GM18907 (cell line): ENCODE data around the gene EPB41L4A.
"Not testable (repeated sequence)": the region's sequence is repeated elsewhere in the genome, so short reads cannot be mapped to it uniquely, and the experiment has no call there.

Experiments used
- ATAC-seq: cut with Tn5 transposase; IDR thresholded peaks from one replicate; pipeline ENCODE4 v1.9.1; 2021; ENCODE audit warnings: mild to moderate bottlenecking, moderate library complexity; ENCODE audit not compliant: unreplicated experiment

EPB41L4A gene

DNA sequence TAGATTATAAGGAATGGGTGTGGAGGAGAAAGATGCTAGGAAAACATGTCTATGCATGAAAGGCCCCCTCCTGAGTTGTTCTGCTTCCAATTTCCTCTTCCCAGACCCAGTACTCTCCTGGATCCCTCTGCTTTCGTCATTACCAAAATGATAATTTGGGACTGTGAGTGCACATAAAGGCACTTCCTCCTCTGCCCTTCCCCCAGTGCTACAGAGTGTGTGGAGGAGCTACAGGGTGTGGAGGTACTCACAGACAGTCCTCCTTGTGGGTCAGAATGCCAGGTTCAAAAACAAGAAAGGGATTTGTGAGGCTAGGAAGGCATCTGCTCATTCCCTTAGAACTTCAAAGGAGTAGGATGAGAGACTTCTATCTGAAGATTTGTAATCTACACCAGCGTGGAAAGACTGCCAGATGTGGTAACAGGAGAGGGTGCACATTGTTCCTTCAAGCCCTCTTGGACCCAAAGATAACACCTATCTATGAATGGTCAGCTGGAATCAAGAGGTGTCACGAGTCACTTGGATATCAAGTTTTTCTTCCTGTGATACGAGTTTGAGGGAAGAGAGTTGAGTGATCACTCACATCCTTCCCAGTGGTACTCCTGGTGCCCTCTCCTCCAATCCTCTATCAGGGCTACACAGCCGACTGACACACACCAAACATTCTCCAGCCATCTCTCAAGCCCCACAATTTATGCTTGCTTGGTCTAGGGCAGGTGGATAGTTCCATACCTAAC is 201.1 kb downstream of the EPB41L4A start:
- no peak for ATAC-seq

DNA sequence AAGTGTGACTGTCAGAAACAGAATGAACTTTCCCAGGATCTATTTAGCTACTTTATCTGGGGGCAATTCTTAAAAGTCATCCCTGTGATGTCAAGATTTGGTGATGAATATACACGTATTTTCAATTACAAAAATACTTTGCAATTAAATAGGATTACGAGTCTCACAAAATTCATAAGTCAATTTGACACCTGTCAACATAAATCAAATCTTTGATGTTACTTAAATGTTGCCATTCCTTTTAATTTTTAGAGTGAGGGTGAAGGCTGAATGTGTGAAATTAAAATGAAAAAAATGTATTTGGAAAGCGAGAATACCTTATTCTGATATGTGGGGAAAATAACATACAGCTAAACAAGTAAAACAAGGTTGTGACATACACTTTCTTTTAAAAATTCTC is 202.9 kb downstream of the EPB41L4A start:
- ATAC-seq: no peak

DNA sequence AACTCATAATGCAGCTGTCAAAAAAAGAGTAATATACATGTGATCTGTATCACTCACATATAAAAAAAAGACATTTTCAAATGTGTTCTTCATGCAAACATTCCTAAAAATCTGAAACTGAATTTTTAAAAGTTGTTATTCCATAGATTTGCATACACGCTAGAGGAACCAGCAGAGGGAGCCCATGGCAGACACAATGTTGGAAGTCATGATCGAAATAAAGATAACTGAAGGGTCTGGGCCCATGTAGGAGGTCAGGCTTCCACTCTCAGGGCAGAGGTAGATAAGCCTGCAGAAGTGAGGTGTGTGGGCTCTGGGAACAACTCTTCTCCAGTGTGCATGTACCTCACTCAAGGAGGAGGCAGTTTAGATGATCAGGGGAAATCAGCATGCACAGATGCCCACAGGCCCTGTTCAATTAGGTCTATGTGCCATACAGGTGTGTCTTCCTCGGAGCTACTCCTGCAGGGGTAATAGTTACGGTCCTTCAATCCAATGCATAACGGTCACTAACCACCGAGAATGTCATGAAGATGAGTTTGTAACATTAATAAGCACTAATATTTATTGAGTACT is 208.6 kb downstream of the EPB41L4A start:
- no peak for ATAC-seq

DNA sequence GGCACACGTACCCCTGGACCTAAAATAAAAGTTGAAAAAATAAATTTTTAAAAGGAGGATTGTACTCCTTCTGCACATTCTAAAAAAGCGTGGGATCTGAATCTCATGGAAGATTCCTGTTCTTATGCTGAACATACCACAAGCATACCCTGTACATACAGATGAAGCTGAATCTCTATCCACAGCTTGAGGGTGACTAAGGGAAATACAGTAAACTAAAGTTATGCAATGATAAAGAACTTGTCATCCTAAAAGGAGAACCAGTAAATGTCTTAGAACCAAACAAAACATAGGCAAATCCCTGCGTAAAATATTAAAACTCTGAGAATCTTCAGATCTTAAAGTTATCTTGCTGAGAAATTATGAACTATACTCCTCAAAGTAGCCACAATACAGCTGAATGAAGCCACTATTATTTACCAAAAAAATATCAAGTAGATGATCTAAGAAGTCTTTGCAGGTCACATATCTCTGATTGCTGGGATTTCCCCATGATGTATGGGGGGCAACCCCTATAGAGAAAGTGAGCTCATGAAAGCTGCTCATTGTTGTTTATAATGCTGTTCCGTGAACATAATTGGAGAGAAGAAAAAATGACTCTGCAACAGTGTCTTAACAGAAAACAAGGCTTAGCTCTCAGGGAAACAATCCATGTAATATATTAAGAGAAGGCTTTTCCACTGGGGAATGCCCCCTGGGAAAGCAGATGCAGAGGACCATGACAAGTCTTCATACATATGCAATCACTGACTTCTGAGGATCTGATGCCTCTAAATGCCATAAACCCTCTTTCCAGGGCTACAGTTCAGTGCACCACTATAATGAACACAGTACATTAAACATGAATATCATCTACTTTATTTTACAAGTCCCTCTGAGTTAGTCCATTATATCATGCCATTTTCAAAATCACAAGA is 210.1 kb downstream of the EPB41L4A start:
- no peak for ATAC-seq

DNA sequence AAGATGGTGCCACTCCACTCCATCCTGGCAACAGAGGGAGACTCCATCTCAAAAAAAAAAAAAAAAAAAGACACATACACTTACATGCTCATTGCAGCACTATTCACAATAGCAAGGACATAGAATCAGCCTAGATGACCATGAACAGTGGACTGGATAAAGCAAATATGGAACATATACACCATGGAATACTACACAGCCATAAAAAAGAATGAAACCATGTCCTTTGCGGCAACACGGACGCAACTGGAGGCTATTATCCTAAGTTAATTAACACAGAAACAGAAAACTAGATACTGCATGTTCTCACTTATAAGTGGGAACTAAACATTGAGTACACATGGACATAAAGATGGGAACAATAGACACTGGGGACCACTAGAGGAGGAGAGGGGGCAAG is 210.9 kb downstream of the EPB41L4A start:
- not testable (repeated sequence) for ATAC-seq

DNA sequence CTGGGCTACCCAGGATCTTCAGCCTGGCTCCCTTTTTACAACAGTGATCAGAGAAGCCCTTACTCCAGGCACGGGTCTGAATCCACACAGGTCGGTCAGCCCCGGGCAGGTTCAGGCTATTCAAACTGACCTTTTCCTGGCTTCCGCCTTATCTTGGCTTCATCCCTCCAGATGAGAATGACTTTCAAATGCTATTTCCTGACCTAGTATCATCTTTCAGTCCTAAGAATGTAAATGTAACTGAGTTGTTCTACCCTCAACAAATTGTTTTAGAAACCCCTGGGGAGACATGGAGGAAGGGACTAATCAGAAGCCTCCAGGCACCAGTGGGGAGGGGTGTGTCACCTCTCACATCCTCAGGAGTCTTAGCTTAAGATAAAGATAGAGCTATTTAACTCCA is 213.2 kb downstream of the EPB41L4A start:
- no peak for ATAC-seq

DNA sequence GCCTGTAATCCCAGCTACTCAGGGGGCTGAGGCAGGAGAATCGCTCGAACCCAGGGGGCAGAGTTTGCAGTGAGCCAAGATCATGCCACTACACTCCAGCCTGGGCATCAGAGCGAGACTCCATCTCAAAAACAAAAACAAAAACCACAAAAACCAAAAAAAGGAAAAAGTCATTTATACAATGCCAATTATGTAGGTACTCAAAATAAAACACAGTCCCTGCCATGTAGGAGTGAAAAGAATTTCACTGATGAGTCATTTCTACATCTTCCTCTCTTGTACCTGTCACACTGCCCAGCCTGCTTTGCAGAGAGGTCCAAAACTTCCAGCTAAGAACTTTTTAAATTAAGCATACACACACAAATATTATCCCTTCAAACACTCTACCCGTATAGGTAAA is 215.8 kb downstream of the EPB41L4A start:
- ATAC-seq: peak; percentile 64

DNA sequence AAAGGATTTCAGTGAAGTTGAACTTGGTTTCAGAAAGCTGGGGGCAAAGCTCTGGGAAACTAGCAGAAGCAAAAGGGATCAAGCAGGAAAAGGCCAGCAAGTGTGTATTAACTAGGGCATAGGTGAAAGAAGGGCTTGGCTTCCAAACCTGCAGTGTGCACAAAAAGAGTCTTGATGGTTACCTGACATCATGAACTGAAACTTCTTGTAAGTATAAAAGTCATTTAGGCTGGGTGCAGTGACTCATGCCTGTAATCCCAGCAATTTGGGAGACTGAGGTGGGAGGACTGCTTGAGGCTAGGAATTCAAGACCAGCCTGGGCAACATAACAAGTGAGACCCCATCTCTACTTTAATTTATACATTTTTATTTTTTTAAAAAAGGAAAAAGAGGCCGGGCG is 216.4 kb downstream of the EPB41L4A start:
- ATAC-seq: no peak

DNA sequence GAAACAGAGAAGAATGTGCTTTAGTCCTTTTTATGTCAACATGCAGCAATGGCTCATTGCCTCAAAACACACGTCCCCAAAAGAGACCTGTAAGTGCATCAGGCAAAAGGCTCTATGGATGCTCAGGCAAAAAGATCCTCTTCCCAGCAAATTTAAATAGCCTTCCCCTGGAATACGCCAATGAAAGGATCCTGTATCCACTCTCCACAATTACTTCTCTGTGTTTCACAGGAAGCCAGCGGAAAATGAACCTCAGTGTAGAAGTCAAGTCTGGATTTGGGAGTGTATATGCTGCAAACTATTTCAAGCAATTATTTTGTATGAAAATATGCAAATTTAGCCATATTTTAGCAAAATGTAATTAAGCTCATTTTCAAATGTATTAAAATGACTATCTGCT is 217.9 kb downstream of the EPB41L4A start:
- ATAC-seq: no peak

DNA sequence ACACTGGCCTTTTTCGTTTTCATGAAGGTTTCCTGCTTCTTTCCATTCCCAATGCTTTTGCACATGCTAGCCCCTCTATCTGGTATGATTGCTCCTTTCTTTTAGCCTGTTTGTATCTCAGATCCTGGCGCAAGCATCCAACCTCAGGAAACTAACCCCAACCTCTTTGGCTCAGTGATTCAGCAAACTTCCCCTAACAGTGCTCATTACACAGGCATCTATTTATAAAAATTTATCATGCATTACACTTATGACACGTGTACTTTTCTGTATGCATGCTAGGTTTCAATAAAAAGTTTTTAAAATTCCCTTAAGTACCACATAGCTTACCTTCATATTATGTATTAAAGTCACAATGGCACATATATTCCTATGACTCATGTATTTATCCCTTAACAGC is 218.9 kb downstream of the EPB41L4A start:
- no peak for ATAC-seq

DNA sequence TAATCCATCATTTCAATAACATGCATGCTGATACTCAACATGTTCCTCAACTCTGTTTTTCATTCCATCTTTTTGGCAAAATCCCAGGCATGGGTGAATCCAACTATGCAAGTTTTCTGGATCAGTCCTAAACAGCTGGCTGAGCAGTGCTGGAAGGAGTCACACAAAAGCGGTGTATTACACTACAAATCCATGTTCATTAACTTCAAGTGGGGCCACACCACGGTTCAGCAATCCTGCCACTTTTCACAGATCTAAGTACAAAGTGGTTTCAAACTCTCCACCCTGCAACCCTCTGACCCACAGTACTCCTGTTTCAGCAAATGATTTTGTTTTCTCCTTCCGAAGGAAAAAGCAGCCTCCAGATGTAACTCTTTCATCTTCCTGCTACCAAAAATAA is 222.5 kb downstream of the EPB41L4A start:
- ATAC-seq: no peak

DNA sequence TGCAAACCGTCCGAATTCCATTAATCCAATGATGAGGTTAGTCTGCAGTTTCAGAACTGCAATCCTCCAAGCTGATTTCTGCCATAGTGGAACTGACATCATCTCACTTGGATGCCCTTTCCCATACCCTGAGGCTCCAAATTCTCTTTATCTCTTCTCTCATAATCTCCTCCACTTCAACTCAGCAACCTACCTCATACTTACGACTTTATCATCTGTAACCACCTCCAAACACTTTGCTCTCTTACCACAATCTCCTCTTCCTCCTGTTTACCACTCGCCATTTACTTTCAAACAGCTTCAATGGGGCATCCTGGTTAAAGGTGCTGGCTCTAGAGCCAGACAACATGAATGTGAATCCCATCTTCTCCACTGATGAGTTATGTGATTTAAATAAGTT is 223.2 kb downstream of the EPB41L4A start:
- ATAC-seq: no peak

DNA sequence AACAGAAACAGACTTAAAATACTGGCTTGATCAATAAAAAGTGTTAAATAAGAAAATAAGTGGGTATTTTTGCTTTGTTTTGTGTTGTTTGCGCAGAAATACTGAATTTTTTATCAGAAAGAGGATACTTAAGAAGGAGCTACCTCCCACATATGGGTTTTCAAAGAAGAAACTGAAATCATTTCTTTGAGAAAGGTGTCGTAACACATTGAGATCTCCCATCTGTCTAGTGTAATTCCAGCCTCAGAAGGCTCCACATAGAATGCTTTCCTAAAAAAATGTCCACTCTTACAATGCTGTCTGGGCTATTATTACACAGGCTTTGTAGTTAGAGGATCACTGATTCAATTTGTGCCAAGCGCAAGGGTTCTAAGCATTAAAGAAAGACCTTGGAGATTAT is 226.2 kb downstream of the EPB41L4A start:
- no peak for ATAC-seq

DNA sequence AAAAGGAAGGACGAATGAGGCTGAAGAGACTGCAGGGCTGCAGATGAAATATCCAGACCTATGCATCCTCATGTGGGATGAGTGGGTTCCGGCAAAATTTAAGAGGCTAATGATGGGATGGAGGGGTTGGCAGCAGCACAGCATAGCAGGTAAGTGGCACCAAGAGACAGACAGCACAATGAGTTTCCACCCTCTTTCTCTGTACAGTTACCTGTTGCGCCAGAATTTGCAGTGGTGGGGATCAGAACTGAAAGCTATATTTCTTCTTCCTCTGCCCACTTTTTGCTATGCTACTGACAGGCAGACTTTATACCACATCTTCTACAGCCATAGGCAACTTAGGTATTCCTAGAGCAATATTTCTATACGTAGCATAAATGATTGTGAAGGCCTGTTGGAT is 227.0 kb downstream of the EPB41L4A start:
- ATAC-seq: no peak

DNA sequence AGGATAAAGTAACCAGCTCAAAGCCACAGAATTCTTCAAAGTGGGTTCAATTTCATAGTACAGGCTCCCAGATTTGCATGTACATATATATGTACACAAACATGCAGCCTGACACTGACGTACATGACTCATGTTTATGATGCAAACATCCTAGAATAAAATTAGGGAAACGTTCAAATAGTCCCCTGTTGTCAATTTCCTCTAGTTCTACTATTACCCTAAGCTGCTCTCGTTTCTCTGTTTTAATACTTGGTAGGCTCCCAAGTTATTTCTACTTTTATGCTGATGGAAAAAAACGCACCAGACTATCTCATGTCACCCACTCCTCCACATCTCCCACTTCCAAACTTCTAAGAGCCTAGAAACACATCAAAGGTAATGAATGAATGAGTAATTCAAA is 229.7 kb downstream of the EPB41L4A start:
- ATAC-seq: no peak

DNA sequence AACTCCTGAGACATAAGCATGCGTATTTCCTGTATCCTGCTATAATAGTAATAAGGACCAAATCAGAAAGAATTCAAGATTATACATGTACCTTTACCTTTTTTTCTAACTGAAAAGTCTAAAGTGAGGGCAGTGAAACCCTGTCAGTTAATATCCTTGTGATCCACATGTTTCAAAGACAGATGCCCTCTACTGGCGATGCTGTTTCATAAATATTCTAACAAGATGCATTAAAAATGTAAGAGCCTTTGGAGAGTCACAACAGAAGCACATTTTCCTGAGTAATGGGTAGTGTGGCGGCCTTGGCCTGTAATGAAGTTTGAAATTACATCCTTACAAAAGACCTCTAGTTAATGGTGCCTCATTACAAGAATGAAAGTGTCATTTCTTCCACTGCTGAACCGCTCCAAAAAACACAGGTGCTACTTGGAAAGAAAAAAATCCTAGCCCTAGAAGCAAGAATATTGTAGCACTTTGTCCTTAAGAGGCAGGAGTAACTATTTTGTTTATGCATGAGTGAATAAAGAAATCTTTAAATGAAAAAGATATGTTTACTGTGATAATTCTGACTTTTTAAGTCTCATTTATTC is 232.6 kb downstream of the EPB41L4A start:
- ATAC-seq: no peak

DNA sequence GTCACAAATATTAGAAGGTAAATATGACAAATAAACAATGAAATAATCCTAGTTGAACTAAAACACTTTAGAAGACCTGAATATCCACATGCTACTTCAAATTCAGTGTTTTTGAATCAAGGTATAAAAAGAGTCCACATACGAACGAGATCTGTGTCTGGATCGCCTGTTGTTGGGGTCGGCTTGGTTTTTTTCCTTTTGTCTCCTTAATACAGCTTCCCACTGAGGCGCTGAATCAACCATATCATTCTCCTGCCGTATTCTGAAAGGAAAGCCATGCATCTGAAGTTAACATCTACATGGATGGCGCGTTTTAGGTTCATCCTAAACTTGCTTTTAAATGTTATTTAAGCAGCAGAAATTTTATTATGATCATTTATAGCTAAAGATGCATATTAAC is 235.2 kb downstream of the EPB41L4A start:
- ATAC-seq: no peak

DNA sequence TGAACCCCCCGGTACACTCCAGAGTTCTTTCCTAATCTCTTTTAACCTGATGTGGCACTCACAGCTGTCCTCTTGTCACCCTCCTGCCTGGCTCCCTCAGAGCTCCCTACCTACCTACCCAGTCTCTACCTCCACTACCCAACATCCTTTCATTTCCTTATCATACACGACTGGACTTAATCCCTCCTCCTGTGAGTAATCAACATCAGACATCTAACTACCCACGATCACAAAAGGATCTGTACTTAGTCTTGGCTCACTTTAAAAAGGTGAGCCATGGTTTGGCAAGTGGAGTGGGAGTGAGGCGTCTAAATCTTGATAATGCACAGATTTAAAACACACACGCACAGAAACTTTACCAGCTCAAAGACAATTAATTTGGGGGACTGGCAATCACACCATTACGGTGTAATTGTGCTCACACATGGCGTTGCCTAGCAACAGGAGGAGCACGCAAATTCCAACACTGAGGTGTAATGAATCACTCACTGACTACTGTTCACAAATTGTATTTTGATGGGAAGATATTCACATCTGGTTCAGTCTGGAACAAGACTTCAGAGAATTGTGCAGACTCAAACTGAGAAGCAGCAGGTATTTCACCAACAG is 235.9 kb downstream of the EPB41L4A start:
- no peak for ATAC-seq

DNA sequence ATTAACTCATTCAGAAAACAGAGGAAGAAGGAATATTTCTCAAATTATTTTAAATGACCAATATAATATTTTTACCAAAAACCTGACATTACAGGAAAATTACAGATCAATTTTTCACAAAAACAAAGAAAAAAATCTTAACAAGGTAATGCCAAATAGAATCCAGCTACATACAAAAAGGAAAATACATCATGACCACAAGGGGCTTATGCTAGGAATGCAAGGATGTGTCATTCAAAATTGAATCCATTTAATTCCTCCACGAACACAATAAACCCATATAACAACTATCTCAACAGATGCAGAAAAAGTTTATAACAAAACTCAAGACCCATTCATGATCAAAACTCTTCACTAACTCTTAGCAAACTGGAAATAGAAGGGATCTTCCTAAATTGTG is 239.8 kb downstream of the EPB41L4A start:
- no peak for ATAC-seq

DNA sequence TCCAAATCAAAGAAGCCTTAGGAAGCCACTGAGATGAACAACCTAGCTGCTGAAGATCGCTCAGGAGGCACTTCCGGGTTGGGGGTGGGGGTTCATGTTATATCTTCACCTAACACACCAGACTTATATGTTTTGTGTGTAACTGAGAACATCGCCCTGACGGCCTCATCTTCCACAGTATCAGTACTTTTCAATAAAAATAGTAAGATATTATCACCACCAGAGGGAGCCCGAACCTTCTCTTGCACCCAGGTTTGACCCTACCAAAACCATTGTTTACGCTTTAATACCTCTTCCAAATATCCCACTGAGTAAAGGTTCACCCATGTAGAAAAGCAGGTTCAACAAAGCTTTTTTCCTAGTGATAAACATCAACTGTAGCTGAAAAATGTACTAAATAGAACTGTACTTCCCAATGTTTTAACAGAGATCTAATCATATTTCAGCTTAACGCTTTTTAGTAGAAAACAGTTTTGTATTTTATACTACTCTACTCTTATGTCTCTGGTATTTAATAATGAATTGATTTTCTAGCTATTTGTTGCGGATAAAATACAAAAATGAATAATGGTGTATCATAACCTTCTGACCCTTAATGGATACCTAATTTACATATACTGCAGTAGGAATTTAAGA is 244.0 kb downstream of the EPB41L4A start:
- ATAC-seq: peak; percentile 88
